ENCODE results near the gene CD82.

DNA sequence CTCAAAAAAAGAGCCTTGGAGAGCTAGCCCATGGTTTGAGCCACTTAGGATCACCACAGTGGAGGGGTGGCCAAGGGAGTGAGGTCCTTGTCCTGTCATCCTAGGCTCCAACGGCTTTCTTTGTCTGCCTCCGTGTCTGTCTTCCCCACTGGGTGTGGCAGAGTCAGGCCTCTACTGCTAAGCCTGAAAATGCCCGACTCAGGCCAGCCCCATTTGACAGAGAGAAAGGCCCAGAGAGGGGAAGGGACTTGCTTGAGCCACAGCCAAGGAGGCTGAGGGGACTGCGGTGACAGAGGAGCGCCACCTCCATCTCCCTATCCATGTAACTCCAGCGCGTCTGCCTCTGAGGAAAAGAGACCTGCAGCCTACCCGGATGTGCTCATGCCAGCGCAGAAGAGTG is 27.8 kb upstream of the CD82 start:
- TF ChIP-seq POLR2AphosphoS5 (IDR thresholded peaks at IDR 0.05; ENCODE audit: borderline replicate concordance, low read depth, low read length) (no peak), FOXP2 (optimal IDR thresholded peaks at IDR 0.05; ENCODE audit: control extremely low read depth, extremely low read length, insufficient read depth) (no peak), EZH2 (IDR thresholded peaks at IDR 0.05) (no peak)

All from SK-N-MC (cell line).